ENCODE results near the gene APBA3.
"Not testable (repeated sequence)": the region's sequence is repeated elsewhere in the genome, so short reads cannot be mapped to it uniquely, and the experiment has no call there.

Gene APBA3

DNA sequence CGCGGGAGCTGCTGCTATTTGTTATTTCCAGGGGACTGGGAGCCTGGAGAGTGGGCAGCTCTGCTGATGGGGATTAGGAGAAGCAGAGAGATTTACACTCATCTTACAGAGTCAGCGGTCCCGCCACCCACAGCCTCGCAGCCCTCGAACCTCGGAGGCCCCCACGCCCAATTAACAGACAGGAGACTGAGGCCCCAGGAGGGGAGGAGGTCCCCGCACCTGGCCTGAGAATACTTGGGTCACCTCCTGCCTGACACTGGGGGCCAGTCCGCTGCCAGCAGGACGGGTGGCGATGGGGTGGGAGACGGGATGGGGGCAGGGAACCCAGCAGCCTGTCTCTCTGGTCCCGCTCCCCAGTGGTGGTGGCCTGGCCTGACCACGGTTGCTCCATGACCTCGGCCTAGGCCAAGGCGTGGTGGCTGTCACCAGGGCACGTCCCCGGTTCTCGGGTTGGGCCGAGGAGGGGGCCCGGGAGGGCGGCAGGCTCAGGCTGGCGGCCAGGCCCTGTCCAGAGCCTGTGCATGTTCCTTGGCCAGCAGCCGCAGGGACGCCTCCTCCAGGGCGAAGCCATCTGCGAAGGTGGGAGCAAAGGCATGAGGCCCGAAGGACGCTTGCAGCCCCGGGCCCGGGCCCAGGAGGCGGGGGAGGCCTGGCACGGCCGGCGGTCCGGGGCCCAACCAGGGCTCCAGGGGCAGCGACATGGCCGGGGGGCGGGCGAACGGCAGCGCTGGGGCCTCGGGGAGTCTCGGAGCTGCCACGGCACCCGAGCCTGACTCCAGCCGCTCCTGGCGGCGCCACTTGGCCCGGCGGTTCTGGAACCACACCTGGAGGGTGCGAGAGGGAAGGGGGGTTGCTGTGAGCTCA lies 8.9 kb upstream of the APBA3 start:
- no peak for DNase-seq

DNA sequence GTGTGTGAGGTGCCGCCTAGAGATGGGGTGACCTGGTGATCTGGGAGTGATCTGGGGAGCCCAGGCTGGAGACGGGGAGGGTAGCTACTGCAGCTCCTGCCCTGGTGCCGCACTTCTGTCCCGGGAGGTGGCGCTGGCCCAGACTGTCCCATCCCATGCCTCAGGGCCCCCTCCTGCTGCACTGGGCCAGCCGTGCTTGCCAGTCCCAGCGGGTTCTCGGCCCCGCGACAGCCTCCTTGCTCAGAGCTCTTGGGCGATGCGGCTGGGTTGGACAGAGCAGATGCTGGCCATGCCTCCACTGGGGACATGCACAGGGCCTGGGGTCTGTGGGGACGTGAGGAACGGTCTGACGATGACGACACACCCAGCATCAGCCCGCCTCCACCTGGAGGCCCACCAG lies 8.0 kb upstream of the APBA3 start:
- no peak for DNase-seq

DNA sequence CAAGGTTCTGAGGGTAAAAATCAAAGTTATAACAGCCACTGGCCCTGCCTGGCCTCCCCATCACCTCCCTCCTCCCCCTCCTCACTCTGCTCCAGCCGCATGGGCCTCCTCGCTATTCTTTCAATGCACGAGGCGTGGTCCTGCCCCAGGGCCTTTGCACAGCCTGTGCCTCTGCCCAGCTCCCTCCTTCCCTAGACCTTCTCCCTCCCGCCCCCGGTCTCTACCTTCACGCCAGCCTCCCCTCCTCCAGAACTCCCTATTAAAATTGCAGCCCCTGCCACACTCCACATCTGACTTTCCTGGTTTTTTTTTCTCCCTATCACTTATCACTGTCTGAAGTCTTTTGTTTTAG lies 7.2 kb upstream of the APBA3 start:
- DNase-seq, result no peak

DNA sequence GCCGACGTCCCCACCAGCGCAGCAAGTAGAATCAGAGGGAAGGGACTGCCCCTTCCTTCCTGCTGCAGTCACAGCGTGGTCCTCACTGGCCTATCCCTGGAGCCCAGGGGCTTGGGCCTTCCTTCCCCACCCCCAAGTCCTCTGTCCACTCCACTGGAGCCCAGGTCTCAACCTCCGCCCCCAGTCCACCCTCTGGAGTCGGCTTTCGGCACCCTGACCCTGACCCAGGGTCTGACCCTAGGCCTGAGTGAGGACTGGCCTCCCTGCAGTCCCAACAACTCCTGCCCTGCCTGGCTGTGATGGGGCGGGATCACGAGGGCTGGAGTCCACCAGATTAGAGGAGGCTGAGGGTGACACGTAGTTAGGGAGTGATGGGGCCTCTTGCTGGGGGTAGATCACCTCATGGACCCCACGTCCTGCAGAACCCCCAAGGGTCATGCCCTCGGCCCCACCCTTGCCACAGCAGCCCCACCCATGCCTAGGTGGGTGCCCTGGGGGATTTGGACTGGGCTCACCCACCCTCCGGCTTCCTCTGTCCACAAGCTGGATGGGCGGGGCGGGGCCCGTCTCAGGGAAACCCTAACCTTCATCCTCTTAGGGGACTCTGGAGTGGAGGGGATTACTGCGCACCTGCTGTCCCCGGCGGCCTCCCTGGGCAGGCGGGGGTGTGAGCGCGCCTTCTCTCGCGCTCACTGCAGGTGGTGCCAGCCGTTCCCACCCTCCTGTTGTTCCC lies 6.7 kb upstream of the APBA3 start:
- no peak for DNase-seq

DNA sequence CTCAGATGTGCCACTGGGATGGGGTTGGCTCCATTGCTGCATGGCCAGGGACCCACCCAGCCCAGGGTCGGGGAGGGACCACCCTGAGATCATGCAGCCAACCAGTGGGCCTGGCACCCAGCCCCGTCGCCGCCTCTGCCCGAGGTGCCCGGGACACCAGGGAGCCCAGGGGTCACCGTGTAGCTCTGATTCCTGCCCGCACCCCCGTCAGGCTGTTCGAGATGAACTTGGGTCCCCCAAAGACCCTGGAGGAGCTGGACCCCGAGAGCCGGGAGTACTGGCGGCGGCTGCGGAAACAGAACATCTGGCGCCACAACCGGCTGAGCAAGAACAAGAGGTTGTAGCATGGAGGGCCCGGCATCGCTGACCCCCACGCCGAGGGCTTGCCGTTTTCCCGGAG lies 5.6 kb upstream of the APBA3 start:
- no peak for DNase-seq

DNA sequence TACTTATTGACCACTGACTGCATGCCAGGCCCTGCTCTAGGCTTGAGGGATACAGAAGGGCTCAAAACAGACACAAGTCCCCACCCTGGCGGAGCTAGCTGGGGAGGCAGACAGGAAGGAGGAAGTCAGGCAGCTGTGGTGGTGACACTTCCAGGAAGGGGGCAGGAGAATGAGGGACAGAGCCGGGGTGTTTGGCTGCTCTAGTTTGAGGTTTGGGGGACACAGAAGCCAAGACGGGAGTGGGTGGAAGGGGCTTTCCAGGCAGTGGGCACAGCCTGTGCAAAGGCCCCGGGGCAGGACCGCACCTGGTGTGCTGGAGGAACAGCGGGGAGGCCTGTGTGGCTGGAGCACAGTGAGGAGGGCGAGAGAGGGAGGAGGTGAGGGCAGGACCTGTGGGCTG lies 5.0 kb upstream of the APBA3 start:
- DNase-seq, result no peak

DNA sequence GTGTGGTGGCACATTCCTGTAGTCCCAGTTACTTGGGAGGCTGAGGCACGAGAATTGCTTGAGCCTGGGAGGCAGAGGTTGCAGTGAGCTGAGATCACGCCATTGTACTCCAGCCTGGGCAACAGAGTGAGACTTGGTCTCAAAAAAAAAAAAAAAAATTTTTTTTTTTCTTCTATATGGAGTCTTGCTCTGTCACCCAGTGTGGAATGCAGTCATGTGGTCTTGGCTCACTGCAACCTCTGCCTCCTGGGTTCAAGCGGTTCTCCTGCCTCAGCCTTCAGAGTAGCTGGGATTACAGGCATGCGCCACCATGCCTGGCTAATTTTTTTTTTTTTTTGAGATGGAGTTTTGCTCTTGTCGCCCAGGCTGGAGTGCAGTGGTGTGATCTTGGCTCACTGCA lies 4.3 kb upstream of the APBA3 start:
- not testable (repeated sequence) for DNase-seq

DNA sequence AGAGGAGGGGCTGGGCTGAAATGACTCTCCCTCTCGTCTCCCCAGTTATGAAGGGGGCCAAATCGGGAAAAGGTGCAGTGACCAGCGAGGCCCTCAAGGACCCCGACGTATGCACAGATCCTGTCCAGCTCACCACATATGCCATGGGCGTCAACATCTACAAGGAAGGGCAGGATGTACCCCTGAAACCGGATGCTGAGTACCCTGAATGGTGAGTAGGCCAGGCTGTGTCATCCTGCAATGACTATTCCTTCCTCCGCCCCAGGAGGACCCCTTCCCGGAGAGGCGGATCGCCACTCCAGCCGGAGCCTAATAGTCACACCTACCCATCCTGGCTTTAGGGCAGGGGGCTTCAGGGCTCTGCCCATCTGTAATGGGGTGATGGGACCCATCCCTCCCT lies 3.6 kb upstream of the APBA3 start:
- DNase-seq, result no peak

DNA sequence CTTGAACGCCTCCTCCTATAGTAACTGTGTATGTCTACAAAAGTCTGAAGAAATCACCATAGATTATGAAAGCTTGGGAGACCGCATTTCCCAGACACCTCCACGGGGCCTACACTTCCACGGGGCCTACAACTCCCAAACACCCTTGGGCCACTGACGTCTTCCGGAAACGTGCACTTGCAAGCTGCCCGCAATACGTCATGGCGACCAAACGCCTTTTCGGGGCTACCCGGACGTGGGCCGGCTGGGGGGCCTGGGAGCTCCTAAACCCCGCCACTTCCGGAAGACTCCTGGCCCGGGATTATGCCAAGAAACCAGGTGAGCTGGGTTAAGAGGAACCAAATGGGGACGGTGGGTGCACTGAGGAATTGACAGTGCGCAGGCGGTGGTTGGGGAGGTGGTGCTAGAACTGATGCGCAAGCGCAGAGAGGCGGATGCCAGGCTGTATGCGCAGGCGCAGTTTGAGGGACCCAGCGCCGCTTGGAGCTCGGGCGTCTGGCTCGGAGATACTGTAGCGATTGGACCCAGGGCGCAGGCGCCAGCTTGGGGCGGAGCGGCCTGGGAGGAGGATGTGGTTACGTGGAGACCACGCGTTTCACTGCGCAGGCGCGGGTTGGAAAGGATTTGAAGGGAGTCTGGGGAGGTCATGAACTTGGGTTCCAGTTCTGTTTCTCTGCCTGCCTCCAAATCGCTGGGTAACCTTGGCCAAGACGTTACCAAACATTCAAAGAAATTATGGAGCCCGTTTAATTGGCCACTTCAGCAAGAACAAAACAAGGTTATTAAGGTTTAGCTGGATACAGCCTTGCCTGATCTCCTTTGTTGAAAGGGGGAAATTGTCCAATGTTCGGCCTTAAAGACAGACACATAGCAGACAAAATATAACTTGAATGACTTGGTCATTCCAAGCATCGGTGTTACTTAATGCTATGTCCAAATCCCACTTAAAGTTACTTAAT lies 1.3 kb upstream of the APBA3 start, which contains the start of gene MRPL54:
Gene MRPL54 (plus strand): TSS at position 182 of the 959 bp plus-strand sequence. CDS start 19 bp downstream, at position 201.
- DNase-seq, result peak; percentile 100

DNA sequence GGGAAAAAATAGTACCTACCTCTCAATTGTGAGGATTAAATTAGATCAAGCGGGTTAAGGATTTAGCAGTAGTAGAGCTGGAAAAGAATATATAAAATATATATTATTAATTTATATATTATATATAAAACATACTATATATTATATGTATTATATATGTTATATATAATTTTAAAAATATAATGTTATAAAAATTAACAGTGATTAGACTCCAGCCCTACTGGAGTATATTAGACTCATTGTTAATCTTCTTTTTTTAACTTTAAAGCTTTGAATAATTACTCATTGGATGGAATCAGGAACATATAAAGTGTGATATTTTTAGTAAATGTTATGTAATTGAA lies 610 bp upstream of the APBA3 start:
- DNase-seq, result no peak

DNA sequence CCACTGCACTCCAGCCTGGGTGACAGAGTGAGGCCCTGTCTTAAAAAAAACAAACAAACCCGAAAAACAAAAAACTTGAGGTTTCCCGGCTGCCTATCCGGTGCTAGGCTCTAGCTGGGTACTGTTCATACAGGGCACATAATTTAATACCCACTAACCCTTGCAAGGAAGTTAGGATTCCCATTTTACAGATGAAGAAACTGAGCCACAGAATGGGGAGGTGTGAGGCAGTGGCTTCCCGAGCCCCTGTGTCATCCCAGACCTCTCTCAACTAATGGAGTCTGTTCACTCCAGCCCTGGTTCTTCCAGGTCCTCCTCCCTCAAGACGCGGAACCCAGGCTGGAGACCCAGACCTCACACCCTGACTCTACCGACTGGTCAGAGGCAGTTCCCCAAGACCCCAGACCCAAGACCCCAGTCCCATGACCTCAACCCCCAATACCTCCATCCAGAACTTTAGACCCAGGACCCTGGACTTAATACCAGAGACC lies 576 bp downstream of the APBA3 start:
- no peak for DNase-seq

DNA sequence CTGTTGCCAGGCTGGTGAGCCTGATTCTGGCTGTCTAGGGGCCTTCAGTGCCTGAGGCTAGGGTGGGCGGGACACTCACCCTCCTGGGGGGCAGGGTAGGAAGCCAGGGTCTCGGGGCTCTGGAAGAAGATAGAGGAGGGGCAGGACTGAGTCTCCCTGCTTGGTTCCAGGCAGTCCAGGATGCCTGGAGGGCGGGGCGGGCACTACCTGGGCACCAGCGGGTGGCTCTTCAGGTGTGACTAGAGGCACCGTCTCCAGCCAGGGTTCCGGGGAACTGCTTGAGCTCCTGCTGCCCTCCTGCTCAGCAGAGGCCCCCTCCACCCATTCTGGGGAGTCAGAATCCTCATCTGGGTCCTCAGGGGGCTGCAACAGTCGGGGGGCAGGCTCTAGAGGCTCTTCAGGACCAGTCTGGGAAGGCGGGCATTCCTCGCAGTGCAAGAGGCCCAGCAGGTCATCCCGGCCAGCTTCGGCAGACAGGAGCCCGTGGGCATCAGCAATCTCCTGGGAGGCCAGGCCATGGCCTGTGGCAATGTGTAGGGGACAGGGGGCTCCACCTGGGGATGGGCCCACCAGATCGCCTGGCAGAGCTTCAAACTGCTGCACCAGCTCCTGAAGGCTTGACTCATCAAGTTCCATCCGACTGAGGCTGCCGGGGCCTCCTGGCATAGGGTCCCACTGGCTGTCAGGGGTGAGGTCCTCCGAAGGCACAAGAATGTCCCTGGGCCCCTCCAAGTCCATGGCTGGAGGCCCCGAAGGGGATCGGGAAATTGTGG lies 1.8 kb downstream of the APBA3 start:
- no peak for DNase-seq

DNA sequence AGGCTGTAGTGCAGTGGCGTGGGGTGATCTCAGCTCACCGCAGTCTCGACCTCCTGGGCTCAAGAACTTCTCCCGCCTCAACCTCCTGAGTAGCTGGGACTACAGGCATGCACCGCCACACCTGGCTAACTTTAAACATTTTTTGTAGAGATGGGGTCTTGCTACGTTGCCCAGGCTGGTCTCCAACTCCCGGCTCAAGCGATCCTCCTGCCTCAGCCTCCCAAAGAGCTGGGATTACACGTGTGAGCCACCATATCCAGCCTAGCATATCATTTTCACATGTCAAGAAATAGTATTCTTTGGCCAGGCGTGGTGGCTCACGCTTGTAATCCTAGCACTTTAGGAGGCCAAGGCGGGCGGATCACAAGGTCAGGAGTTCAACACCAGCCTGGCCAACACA lies 3.2 kb downstream of the APBA3 start:
- not testable (repeated sequence) for DNase-seq

DNA sequence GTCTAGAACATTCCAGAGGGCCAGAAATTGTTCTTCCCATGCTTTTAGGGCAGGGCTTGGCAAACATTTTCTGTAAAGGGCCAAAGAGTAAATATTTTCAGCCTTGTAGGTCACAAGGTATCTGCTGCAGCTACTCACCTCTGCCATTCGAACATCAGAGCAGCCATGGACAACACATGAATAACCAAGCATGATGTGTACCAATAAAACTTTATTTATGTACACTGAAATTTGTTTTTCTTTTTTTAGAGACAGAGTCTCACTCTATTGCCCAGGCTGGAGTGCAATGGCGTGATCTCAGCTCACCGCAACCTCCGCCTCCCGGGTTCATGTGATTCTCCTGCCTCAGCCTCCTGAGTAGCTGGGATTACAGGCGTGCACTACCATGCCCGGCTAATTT lies 3.8 kb downstream of the APBA3 start:
- not testable (repeated sequence) for DNase-seq

DNA sequence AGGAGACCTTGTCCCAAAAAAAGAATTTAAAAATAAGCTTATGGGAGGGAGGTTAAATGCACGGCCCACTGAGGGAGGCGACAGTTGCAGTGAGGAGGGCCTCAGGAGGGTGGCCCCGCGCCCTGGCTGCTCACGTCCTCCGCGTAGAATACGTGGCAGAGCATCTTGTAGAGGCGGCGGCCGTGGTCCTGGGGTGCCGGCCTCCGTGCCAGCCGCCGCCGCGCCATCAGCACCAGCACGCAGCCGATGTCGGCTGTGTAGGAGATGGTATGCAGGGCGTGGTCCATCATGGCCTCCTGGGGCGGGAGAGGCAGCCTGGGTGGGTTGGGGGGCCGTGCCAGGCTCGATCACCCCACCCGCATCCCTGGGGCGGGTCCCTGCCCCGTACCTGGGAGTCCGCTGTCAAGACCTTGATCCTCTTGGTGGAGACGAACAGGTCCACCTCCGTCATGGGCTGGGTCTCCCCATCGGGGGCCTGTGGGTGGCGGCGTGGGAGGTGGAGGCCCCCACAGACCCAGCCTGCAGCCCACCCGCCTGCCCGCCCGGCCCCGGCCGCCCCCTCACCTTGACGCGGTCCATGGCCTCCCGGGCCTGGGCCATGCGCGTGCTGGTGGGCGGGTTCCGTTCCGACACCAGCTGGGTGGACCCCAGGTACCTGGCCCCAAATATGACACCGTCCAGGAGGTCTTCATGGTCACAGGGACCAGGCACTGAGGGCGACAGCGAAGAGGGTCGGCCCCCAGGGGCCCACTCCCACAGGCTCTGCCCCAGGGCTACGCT lies 7.7 kb downstream of the APBA3 start:
- no peak for DNase-seq

DNA sequence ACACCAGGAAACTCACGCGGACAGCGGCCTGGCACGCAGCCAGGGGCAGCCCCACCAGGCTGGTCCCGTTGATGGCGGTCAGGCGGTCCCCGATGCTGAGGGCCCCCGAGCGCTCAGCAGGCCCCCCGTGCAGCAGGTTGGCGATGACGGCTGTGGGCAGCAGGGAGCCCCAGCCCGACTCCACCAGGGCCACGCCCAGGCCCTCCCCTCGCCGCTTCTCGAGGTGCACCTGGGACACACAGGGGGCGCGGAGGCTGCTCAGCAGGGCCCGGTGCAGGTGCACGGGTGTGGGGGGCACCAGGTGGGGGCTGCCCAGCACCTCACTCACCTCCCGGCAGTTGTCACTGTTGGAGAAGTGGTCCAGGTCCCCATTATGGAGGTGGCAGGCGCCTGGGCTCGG lies 9.0 kb downstream of the APBA3 start:
- no peak for DNase-seq

DNA sequence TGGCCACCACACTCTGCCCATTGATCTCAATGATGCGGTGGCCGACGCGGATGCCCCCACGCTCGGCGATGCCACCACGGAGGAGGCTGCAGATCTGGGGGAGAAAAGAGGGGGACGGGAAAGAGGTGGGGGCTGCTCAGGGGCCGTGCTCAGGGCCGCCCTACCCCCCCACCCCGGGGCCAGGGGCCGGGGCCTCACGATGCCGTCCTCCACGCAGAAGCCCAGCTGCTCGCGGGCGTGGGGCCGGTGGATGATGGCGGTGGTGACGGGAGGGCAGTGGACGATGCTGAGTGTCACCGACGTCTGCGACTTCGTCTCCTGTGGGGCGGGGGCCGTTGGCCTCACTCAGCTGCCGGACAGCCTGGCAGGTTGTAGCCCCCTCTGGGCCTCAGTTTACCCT lies 10.3 kb downstream of the APBA3 start:
- no peak for DNase-seq

DNA sequence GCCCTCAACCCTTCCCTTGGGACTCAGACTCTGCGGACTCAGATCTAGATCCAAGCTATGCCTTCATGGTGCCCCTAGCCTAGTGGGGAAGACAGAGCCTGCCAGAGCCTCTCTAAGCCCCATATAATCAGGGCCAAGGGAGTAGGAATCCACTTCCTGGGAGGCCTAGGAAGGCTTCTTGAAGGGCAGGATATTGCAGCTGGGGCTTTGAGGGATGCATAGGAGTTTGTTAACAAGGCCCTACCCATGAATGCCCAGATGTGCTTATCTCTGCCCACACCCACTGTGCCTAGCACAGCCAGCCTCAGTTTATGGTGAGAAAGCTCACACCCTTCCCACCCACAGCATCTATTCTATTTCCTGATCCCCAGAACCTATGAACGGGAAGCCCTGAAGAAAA lies 11.3 kb downstream of the APBA3 start:
- DNase-seq, result no peak

DNA sequence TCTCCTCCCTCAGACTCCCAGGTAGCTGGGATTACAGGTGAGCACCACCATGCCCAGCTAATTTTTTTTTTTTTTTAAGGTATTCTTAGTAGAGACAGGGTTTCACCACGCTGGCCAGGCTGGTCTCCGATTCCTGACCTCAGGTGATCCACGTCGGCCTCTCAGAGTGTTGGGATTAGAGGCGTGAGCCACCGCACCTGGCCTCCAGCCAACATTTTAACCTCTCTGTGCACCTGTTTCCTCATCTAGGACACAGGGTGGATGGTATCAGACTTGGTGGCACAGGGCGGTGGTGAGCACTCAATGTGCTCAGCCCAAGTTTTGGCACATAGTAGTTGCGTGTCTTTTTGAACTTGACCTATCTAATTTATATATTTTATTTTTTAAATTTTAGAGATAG lies 12.5 kb downstream of the APBA3 start:
- no peak for DNase-seq

DNA sequence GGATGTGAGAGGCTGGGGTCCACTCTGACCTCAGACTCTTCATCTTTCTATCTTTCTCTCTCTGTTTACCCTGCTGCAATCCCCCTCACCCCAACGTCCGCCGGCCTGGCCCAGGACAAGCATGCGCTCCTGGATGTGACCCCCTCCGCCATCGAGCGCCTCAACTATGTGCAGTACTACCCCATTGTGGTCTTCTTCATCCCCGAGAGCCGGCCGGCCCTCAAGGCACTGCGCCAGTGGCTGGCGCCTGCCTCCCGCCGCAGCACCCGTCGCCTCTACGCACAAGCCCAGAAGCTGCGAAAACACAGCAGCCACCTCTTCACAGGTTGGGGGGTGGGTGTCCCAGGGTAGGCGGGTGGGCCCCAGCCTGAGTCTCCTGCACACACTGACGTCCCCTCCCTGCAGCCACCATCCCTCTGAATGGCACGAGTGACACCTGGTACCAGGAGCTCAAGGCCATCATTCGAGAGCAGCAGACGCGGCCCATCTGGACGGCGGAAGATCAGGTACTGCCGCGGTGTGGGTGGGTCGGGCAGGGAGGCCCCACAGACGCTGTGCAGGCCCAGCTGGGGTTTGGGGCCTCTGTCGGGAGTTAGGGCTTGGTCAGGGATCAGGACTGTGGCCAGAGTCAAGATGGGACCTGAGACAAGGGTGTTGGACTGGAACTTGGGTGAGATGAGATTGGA lies 15.0 kb downstream of the APBA3 start:
- no peak for DNase-seq

Measured in retina (tissue), 1 donor.